ENCODE measurements around the gene WWTR1.

Gene WWTR1

DNA sequence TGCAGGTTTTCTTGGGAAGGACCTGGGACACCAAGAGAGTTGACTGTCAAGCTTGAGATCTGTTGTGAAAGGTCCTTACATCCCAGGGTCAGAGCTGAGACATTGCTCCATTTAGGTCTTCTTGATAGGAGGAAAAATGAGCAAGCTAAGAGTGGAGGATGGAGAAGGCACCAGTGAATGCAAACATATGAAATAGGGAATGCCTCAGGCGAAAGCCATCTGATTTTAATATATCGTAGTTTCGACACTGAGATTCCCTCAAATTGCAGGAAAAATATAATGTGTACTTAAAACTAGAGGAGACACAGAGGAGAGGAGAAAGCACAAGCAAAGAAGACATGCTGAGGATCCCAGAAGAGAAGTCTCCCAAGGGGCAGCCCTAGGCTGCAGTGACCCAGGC, 97.8 kb downstream of the WWTR1 start:
- no peak for DNase-seq

GRCh38 chr3:149559525-149559924, 98.3 kb downstream of the WWTR1 start:
- no peak for DNase-seq

- DNase-seq: no peak
Measured at GRCh38 chr3:149555927-149556326, 101.9 kb downstream of the WWTR1 start.

- DNase-seq: no peak
Measured at GRCh38 chr3:149554826-149555225, 103.0 kb downstream of the WWTR1 start.

GRCh38 chr3:149553781-149554451, 103.9 kb downstream of the WWTR1 start:
- DNase-seq: no peak

GRCh38 chr3:149552700-149553099, 105.1 kb downstream of the WWTR1 start:
- no peak for DNase-seq

GRCh38 chr3:149551500-149551899, 106.3 kb downstream of the WWTR1 start:
- DNase-seq: no peak

- DNase-seq: no peak
Measured at GRCh38 chr3:149548669-149549065, 109.2 kb downstream of the WWTR1 start.

DNA sequence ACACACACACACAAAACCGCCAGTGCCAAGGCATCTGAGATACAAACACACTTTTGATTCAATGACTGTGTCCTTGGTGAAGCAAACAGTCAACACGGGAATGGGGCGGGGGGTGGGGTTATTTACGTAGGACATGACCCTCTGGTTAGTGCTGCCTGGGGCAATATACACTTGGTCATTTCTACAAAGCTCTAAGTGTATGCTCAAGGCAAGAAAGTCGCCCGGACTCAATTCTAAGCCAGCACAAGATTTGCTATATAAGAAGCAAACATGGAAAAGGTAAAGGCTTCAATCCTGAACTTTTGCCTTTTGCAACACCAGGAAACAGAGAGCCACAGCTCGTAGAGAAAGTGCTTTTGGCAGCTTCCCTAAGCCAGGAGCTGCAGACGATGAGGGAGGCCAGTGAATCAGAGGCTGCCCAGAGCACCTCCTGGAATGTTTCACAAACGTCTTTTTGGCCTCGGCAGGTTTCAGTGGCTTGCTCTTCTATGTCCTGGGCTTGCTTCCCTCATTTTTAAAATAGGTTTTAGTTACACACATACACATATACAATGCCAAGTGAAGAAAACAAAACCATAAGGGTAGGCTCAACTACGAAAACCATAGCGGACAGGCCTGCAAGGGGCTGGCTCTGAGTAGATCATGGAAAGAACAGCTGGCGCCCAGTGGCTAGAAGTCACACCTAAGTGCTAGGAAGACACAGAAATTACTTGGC, 109.7 kb downstream of the WWTR1 start:
- DNase-seq: no peak

GRCh38 chr3:149547413-149547812, 110.4 kb downstream of the WWTR1 start:
- no peak for DNase-seq

- no peak for DNase-seq
Measured at GRCh38 chr3:149545049-149545448, 112.8 kb downstream of the WWTR1 start.

DNA sequence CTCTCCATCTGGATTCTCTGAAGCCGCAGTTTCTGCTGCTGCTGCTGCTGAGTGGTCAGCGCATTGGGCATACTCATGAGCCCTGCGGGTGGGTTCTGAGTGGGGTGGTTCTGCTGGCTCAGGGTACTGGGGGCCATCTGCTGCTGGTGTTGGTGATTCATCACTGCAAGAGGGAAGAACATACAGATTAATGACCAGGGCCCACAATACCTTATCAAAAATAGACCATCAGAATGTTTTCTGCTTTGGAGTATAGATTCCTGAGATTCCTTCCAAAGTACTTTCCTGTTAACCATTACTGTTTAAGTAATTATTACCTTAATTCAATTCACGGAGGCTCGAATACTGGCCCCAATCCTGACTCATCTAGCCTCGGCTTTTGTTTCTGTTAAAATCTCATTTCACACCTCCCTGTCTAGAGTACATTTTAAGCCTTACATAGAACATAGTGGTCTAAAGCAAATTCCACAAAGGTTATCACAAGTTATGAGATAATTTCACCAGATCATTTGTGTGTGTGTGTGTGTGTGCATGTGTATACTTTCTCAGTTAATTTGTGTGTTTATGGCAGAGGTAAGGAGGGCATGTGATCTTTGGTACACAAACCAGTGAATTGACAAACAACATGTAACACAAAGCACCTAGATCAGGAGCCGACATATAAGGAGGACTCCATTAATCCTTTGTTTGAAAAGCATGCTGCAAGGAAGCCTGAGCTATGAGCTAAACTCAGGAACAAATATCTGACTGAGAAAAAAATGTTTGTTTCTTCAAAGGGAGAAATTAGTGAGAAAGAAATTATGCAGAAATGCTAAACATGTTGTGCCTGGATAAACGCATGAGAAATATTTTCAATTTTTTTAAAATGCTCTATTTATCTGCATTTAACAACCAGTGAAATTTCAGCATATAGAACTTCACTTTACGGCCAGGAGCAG, 115.2 kb downstream of the WWTR1 start:
- no peak for DNase-seq

DNA sequence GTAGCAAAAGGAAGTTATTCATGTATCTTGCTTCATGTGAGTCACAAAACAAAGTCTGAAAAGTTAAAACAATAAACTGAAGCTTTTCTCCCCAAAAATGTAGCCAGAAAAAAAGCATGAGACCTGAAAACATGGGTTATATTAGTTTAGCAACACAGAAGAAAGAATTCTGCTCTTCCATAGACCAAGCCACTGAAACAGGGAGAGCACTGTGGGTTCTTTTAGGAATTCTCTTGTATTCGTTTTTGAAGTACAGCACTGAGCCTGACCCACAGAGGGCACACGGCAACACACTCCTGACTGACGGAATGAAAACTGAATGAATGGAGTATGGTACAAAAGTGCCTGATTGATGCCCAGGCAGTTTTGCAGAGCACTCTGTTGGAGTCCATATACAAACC, 116.7 kb downstream of the WWTR1 start:
- no peak for DNase-seq

DNA sequence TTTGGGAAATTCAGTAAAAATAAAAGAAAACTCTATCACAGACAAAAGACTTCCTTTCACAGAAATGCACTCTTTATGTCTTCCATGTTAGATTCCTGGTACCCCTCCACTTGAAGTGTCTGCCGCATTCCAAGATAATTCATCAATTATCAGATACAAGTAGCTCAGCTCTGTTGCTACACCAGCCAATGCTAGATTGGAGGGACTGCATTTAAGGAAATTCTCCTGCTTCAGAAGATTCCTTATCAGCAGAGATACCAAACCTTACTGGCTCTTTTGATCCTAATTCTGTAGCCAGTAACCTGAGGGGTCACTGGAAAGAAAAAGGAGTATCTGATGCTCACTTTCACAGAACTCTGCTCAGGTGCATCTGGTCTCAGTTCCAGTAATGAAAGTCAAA, 119.5 kb downstream of the WWTR1 start:
- DNase-seq: no peak

- peak; percentile 48 for DNase-seq
Measured at GRCh38 chr3:149536429-149536828, 121.4 kb downstream of the WWTR1 start.

DNA sequence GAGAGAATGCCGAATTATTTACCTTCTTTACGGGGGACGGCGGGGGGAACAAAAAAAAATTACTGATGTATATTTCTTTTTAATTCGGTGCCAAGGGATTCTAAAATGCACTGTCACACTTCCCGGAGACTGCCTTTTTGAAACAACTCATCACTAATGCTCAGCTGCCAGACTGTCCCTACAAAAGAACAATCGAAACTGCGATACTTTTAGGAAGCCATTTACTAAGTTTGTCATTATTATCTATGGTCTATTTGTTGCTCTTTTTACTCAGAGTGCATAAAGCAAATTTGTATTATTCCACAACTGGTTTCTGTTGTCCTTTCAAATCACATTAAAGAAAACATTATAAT, 122.5 kb downstream of the WWTR1 start:
- DNase-seq: no peak

DNA sequence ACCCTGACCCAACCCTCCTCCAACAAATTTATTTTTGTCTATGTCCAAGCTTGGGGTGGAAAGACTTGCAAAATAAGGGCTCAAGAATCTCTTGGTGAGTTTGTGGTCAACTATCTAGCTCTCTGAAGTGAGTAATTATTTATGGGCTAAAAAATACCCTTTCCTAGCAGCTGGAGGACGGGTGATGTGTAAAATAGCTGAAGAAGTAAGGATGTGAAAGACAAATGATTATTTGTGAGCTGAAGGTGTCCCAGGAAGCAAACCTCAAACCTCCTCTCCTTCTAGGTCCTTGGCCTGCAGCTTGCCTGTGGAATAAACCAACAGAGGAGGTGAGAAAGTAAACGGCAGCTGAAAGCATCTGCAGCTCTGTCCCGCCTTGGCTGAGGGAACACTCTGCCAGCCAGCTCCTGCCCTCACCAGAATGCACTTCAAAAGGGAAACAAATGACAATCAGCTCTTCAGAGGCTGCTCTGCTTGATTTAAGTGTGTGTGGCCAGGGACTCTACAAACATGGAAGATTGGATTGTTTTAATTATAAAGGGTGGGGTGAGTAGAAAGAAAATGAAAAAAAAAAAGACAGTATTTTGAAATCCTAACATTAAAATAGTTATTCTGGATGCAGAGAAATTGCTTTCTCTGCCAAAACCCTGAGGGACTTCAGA, 123.0 kb downstream of the WWTR1 start:
- DNase-seq: peak; percentile 94

DNA sequence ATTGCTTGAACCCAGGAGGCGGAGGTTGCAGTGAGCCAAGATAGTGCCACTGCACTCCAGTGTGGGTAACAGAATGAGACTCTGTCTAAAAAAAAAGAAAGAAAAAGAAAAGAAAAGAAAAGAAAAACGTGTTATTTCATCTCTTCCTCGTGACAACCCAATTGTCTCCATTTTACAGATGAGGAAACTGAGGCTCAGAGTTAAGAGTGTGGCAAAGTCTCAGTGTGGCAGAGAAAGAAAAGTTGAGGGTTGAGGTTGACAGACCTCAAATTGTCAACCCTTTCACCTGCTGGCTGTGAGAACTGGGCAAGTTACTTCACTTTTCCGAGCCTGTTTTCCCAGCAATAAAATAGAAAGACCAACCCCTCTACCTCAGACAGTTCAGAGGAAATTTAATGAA, 123.7 kb downstream of the WWTR1 start:
- DNase-seq: no peak

DNA sequence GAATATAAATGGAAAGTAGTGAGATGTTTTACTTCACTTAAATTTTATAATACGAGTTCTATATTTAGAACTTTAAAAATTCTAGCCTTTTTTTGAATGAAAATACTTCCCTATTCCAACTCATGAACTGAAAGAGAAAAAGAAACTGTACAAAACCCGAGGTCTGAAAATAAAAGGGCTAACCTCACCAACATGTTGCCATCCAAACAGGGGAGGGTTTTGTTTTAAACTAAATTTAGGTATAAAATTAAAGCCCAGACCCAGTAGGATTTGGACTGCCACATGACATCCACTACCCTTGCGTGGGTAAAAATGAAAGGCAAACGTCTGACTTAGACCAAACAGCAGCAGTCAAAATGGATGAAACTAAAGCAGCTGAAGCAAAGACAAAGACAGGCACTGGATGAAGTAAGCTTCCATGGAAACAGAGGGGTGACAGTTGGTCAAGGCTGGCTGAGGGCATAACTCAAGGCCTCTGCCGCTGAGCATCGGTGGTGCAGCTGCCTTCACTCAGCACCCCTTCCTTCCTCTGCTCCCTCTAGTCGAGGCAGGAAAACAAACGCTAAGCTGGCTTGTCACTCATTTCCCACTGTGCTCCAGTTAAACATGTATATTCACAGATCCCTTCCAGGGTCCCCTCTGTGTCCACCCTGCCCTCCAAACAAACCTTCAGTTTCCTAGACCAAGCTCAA, 125.2 kb downstream of the WWTR1 start:
- no peak for DNase-seq

DNA sequence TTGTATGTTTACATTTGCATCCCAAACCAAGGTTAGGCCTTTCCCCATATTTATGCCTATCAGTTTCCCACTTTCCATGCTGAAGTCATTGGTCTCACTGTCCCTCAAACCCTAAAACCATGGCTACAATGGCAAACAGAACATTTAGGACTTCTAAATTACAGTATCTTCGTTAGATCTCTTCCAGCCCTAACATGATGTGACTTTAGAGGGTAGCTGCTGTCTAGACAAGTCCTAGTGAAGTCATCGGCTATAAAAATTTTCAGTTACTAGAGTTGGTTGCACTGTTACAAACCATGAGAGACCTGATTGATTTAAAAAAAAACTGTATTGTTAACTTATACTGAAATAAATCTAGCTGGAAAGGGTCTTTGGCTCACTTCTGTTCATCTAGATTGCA, 128.7 kb downstream of the WWTR1 start:
- DNase-seq: no peak

- no peak for DNase-seq
Measured at GRCh38 chr3:149528340-149528650, 129.5 kb downstream of the WWTR1 start.

DNA sequence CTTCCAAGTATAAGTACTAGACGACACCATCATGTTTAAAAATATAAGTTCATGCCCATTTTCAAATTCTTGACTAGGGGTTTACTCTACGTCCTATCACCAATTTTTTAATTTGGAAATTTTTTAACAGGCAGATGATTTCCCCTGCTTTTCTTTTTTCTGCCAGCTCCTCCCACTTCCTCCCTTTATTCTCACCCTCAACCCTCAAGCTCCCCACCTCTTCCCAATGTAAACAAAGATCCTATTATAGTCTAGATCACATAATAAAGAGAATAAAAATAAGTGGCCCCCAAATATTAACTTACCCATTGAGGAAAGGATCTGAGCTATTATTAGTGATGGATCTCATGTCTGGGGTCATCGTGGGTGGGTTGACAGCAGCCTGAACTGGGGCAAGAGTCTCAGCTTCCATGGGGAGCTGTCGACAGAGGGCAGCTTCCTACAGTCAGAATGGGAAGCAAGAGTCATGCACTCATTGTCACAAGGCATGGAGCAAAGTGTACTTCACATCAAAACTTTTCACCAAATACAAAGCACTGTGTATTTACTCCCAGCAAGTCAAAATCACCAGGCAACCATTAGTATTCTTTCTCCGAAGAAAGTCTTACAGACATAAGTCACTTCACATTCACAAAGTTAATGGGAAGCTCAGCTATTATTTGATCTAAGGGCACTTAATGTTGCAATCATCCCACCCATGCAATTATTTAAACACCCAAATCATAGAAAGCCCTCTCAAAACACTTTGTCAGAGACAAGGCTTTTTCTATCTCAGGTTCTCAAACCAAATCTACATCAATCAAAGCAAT, 130.1 kb downstream of the WWTR1 start:
- no peak for DNase-seq

Measured in SHP77 treated with DMSO at 0.1 percent for 48 hours (cell line).